AG04450 (cell line): ENCODE data around the gene USP46. TPM values are rescaled to one million over a fixed set of nuclear protein-coding genes. Genes with fewer than 3 reads are reported as not detected.

Experiments used
- CTCF ChIA-PET: fragments of 300-600, 350-600 bp; formaldehyde crosslinking; extraction: SDS; loops from one replicate; lab custom pipeline; 2022; ENCODE audit warnings: antibody characterized with exemption, inconsistent platforms; lab: Charles Lee
- POLR2A ChIA-PET: fragments of 350-600 bp; formaldehyde crosslinking; extraction: SDS; loops from one replicate; lab custom pipeline; 2021; ENCODE audit warnings: antibody characterized with exemption, inconsistent platforms; lab: Yijun Ruan, JAX
- DNase-seq: peaks from one replicate; pipeline ENCODE4 v3.0.0-alpha.2; 2011; ENCODE audit warnings: low read depth, low spot score
- H3K27ac ChIP-seq: one replicate; pipeline ENCODE4 v1.5.1; 2012; ENCODE audit warnings: low read depth, low read length, control low read depth
- H3K27me3 ChIP-seq: one replicate; pipeline ENCODE4 v1.6.0; 2012; ENCODE audit warnings: low read length; ENCODE audit not compliant: control insufficient read depth, insufficient read depth
- H3K4me3 ChIP-seq: 2 replicates; pipeline ENCODE4 v1.5.1; 2011; ENCODE audit warnings: mild to moderate bottlenecking, low read depth, low read length, control low read depth
- H3K9me3 ChIP-seq: 2 replicates; pipeline ENCODE4 v1.5.1; 2012; ENCODE audit warnings: low read length; ENCODE audit not compliant: control insufficient read depth, insufficient read depth
- polyA plus RNA-seq: library from polyadenylated mRNA; depleted of rRNA; stranded (reverse); fragments of >200 nt; gene quantifications from 2 replicates; pipeline ENCODE4 v1.2.3, GENCODE V29; 2011
- TF ChIP-seq, protein P1 (sequence below): IDR thresholded peaks from 2 replicates; pipeline ENCODE4 v1.5.1; 2011; ENCODE audit warnings: low read depth, low read length, control low read depth, inconsistent platforms

Gene USP46
- polyA plus RNA-seq, 1 experiment, result 69.1 TPM

DNA sequence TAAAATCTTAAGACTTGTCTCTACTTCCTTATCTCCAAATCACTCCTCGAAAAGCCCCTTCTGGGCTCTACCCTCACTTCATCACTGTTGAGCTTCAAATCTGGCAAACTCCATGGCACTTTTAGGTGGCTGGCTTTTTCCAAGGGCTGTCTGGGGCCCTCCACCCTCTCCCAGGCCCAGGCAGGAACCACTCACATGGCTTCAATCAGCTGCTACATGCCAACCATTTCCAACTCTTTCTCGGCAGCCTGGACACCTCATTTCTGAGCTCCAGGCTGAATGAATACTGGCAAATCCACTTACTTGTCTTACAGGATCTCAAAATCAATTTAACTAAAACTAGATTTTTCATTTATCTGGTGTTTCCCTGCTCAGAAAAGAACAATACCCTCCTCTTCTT lies 22.0 kb downstream of the USP46 start:
- TF ChIP-seq, protein P1, sequence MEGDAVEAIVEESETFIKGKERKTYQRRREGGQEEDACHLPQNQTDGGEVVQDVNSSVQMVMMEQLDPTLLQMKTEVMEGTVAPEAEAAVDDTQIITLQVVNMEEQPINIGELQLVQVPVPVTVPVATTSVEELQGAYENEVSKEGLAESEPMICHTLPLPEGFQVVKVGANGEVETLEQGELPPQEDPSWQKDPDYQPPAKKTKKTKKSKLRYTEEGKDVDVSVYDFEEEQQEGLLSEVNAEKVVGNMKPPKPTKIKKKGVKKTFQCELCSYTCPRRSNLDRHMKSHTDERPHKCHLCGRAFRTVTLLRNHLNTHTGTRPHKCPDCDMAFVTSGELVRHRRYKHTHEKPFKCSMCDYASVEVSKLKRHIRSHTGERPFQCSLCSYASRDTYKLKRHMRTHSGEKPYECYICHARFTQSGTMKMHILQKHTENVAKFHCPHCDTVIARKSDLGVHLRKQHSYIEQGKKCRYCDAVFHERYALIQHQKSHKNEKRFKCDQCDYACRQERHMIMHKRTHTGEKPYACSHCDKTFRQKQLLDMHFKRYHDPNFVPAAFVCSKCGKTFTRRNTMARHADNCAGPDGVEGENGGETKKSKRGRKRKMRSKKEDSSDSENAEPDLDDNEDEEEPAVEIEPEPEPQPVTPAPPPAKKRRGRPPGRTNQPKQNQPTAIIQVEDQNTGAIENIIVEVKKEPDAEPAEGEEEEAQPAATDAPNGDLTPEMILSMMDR, result no peak
- DNase-seq, result no peak
- Histone ChIP-seq H3K27ac (no peak overlapping the region), H3K4me3 (no peak overlapping the region), H3K9me3 (no peaks in the 10 kb centered on the region), H3K27me3 (no peaks in the 10 kb centered on the region)
- ChIA-PET CTCF (interaction anchor here (1.1 kb wide), 1 partner anchor 346 kb away, joined by 3 read pairs; no protein-coding TSS in a partner anchor), POLR2A (no interaction called here)

DNA sequence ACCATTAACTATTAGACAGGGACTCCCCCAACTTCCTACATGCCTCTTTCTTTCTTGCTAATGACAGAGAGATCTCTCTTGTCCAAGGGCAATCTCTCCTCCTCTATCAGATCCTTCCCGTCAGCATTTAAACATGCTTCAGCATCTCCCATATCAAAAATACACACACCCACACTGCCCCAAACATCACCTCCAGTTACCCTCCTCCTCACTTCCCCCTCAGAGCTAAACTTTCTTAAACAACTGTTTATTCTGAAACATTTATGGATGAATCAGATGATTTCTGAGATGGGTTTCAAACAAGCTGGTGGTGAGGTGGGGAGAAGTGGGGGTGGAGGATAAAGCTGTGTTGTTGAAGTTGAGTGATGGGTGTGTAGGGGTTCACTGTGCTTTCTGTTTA lies 23.5 kb downstream of the USP46 start:
- POLR2A ChIA-PET, result no interaction called here
- CTCF ChIA-PET, result no interaction called here
- DNase-seq, result no peak
- TF ChIP-seq, protein P1, result no peak
- Histone ChIP-seq H3K9me3 (no peaks in the 10 kb centered on the region), H3K4me3 (no peak overlapping the region), H3K27me3 (no peaks in the 10 kb centered on the region), H3K27ac (no peak overlapping the region)

DNA sequence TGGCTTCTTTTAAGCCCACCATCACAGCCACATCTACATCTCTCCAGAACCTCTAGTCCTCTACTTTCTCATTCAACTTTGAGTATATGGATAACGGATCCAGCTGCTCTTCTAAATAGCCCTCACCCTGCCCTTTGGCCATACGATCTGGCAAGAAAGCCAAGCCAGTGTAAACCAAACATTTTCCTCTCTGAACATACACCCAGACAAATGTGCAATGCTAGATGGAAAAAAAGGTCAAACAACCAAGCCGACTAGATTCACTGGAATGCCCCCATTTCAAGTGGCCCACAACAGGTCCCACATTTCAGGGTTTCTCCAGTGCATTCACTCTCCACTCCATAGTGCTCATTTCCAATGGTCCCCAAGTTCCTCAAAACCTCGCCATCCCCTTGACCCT lies 24.0 kb downstream of the USP46 start:
- Histone ChIP-seq H3K27me3 (no peaks in the 10 kb centered on the region), H3K9me3 (no peaks in the 10 kb centered on the region), H3K27ac (no peak overlapping the region), H3K4me3 (no peak overlapping the region)
- ChIA-PET CTCF (no interaction called here), POLR2A (no interaction called here)
- TF ChIP-seq, protein P1, result no peak
- DNase-seq, result no peak

DNA sequence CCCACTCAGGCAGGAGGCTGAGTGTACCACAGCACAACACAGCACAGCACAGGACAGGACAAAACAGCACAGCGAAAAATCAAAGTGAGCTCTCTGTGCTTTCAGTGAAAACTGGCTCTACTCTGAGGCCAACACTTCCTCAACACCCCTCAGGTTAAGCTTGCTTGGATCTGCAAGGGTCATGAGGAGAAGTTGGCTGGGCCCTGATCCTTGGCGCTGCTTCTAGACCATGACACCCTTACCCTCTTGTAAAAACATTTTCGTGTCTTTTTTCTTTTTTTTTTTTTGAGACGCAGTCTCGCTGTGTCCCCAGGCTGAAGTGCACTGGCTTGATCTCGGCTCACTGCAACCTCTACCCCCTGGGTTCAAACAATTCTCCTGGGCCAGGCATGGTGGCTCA lies 25.3 kb downstream of the USP46 start:
- Histone ChIP-seq H3K27me3 (no peaks in the 10 kb centered on the region), H3K9me3 (no peaks in the 10 kb centered on the region), H3K27ac (no peak overlapping the region), H3K4me3 (no peak overlapping the region)
- DNase-seq, result no peak
- TF ChIP-seq, protein P1, result no peak
- ChIA-PET POLR2A (no interaction called here), CTCF (interaction anchor here (1.1 kb wide), 2 partner anchors 46 to 348 kb away, joined by 3 to 4 read pairs; no protein-coding TSS in a partner anchor)

DNA sequence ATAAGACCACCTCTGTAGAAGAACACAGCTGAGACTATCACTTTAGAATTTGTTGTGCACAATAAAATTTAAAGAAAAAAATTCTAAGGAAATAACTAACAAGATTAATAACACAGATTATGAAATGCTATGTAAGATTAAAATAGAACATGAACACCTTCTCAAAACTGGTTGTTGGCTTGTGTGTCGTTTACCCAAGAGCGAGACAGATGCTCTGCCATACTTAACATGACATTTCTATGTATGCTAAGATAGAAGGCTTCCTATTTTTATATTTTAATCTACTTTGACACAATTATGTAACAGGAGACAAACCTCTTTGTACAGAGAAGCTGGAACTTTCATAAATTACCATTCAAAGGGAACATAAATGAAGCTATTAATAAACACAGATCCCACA lies 30.1 kb downstream of the USP46 start:
- ChIA-PET POLR2A (no interaction called here), CTCF (interaction anchor here (1.6 kb wide), 1 partner anchor 353 kb away, joined by 4 read pairs; no protein-coding TSS in a partner anchor)
- H3K27me3 ChIP-seq, result no peaks in the 10 kb centered on the region
- H3K27ac ChIP-seq, result no peak overlapping the region
- TF ChIP-seq, protein P1, result no peak
- no peak for DNase-seq
- H3K4me3 ChIP-seq, result no peak overlapping the region
- no peaks in the 10 kb centered on the region for H3K9me3 ChIP-seq
